ENCODE results near the gene ING3.

DNA sequence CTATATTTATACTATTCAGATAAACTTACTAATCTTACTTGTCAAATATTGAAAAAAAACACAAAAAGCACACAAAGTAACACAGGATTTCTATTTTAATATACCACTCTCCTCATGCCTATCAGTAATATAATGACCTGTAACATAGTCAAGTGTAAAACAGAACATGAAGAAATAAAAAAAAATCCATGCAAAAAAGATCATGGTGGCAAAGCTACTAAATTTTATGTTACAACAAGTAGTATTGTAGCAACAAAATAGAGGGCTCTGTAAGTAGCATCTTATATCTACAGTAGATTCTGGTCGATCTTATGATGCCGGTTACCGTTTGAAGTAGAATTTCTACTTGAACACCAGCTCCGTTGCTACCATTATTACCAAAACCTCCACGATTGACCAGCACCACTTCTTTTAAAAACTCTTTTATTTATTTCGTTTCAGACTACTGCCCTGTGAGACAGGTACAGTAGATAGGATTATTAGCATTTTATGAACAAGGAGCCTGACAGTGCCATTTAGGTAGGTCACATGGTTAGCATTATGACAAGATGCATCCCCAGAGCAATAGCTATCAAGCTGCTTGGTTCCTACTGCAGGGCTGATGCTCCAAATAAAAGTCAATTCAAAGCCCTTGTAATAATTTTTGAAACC is 40.0 kb downstream of the ING3 start:
- no peak for TF ChIP-seq POLR2A (IDR thresholded peaks at IDR 0.05)
- TF ChIP-seq CTCF (IDR thresholded peaks at IDR 0.05): no peak

Measured in vagina (tissue), 2 donors.